Right lobe of liver (tissue), 6 donors: ENCODE data around the gene RPL15. TPM values are rescaled to one million over a fixed set of nuclear protein-coding genes. Genes with fewer than 3 reads are reported as not detected.

Experiments
- ATAC-seq, 4 donors: fragments of 200-7000 bp; cut with Tn5 transposase; one replicate each; pipeline ENCODE4 v1.9.1; 2020; ENCODE audit warnings: mild to moderate bottlenecking in 4 of 4, moderate library complexity in 4 of 4
- DNase-seq, 3 donors: peaks; one replicate each; pipeline ENCODE4 v3.0.0-alpha.2; 2020
- H3K27ac ChIP-seq, 3 donors: fragments of 200-600 bp; one replicate each; pipeline ENCODE4 v1.8.0; 2022
- H3K27me3 ChIP-seq, 2 donors: fragments of 200-600 bp; one replicate each; pipeline ENCODE4 v1.8.0; 2022
- H3K36me3 ChIP-seq, 4 donors: fragments of 200-600 bp; sonication (generic) in 1 of 4; one replicate each; pipeline versions ENCODE4 v1.5.1 to v1.8.0; 2017 to 2022; ENCODE audit warnings: control low read depth in 1 of 4
- H3K4me1 ChIP-seq, 4 donors: fragments of 200-600 bp; sonication (generic) in 1 of 4; one replicate each; pipeline versions ENCODE4 v1.5.1 to v1.8.0; 2017 to 2022; ENCODE audit warnings: control low read depth in 1 of 4
- H3K4me3 ChIP-seq, 3 donors: fragments of 200-600 bp; one replicate each; pipeline ENCODE4 v1.8.0; 2022
- H3K9me3 ChIP-seq, 4 donors: fragments of 200-600 bp; sonication (generic) in 1 of 4; one replicate each; pipeline versions ENCODE4 v1.5.1 to v1.8.0; 2017 to 2022; ENCODE audit warnings: control low read depth in 1 of 4
- POLR2A ChIP-seq: fragments of 450-650 bp; IDR thresholded peaks from one replicate; pipeline ENCODE4 v1.6.1; 2017; ENCODE audit warnings: antibody characterized with exemption, mild to moderate bottlenecking
- WGBS: methylation state at CpG from one replicate; pipeline ENCODE4 v1.1.6; 2018; ENCODE audit warnings: low coverage, low lambda C conversion rate; ENCODE audit not compliant: insufficient coverage; ENCODE audit errors: missing lambda C conversion rate; 5-methylcytosine and 5-hydroxymethylcytosine counted together
- intact Hi-C, 2 donors: fragments of 100-400 bp; cut with DNase I; formaldehyde crosslinking; loops; one replicate each; pipeline versions ENCODE4 v1.11.2 to v1.14.1; 2022
- total RNA-seq, 6 experiments: library from RNA; depleted of rRNA in 2 of 6; stranded (reverse); fragments of >200 nt in 2 of 6; fragmentation: NEBNext Ultra II Directional in 3 of 6; extraction: Animal tissue kit (Norgen Biotek cat#: 25700) in 3 of 6; gene quantifications; one replicate each; pipeline versions ENCODE4 v1.1.0 to v1.2.4, GENCODE V29; 2016 to 2023
- TF ChIP-seq, protein P1 (sequence below), 4 donors: fragments of 200-600 bp in 3 of 4; fragments of 450-650 bp in 1 of 4; IDR thresholded peaks; one replicate each; pipeline versions ENCODE4 v1.5.1 to v1.8.0; 2016 to 2022; ENCODE audit warnings: antibody characterized with exemption in 4 of 4, mild to moderate bottlenecking in 2 of 4
- donor health status: DM: no; HTN: yes; CAD: no.
- donor health status: DM: no; HTN: no; CAD: no.
- donor health status: DM: no; HTN: no; CAD: no.
- donor health status: DM: no; HTN: yes; CAD: no.
- donor health status: DM: no; HTN: yes; CAD: no.

RPL15 gene
- total RNA-seq, 6 experiments from 2014 or later = 572 to 932 (median 636) TPM

DNA sequence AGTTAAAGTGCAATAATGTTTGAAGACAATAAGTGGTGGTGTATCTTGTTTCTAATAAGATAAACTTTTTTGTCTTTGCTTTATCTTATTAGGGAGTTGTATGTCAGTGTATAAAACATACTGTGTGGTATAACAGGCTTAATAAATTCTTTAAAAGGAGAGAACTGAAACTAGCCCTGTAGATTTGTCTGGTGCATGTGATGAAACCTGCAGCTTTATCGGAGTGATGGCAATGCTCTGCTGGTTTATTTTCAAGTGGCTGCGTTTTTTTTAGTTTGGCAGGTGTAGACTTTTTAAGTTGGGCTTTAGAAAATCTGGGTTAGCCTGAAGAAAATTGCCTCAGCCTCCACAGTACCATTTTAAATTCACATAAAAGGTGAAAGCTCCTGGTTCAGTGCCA lies 2.7 kb downstream of the RPL15 start:
- H3K36me3 ChIP-seq = peaks cover 0 to 24% (median 12%) of the 10 kb centered on the region in 4 donors
- peaks cover 0 to 19% (median 7%) of the 10 kb centered on the region in 4 donors for H3K4me1 ChIP-seq
- no peak overlapping the region for H3K4me3 ChIP-seq
- 58% methylated on average over 2 of the region's 2 CpGs for WGBS
- ATAC-seq = no peak
- DNase-seq = no peak
- TF ChIP-seq, protein P1, sequence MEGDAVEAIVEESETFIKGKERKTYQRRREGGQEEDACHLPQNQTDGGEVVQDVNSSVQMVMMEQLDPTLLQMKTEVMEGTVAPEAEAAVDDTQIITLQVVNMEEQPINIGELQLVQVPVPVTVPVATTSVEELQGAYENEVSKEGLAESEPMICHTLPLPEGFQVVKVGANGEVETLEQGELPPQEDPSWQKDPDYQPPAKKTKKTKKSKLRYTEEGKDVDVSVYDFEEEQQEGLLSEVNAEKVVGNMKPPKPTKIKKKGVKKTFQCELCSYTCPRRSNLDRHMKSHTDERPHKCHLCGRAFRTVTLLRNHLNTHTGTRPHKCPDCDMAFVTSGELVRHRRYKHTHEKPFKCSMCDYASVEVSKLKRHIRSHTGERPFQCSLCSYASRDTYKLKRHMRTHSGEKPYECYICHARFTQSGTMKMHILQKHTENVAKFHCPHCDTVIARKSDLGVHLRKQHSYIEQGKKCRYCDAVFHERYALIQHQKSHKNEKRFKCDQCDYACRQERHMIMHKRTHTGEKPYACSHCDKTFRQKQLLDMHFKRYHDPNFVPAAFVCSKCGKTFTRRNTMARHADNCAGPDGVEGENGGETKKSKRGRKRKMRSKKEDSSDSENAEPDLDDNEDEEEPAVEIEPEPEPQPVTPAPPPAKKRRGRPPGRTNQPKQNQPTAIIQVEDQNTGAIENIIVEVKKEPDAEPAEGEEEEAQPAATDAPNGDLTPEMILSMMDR (IDR thresholded peaks at IDR 0.05) = no peak
- TF ChIP-seq POLR2A = no peak
- intact Hi-C loops = no loop called here
- no peak overlapping the region for H3K27ac ChIP-seq
- no peaks in the 10 kb centered on the region for H3K27me3 ChIP-seq
- no peaks in the 10 kb centered on the region for H3K9me3 ChIP-seq

DNA sequence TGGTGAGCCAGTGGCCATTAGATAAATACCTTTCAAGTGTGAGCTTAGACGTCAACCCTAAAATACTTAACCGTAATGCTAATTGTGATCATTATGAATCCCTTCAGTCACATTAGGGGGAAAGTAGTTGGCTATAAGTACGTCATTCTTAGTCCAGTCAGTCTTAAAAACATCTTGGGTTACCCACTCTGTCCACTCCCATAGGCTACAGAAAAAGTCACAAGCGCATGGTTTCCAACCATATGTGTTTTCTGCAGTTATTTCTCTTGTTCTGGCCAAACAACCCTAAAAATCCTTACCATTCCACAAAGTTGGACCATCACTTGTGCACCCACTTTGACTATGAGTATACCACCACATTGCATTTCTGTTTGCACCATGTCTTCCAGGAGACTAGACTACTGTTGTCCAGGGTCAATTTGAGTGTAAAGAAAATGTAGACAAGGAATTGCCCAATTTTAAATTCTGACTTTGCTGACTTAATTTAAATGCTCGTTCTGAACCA lies 3.3 kb downstream of the RPL15 start:
- no peak for TF ChIP-seq POLR2A
- TF ChIP-seq, protein P1 (IDR thresholded peaks at IDR 0.05) = no peak
- no peak for ATAC-seq
- no peaks in the 10 kb centered on the region for H3K9me3 ChIP-seq
- 84% methylated on average over 5 of the region's 5 CpGs for WGBS
- peaks cover 0 to 24% (median 12%) of the 10 kb centered on the region in 4 donors for H3K36me3 ChIP-seq
- no peak overlapping the region for H3K4me3 ChIP-seq
- DNase-seq = no peak
- H3K4me1 ChIP-seq = peaks cover 0 to 15% (median 6%) of the 10 kb centered on the region in 4 donors
- no peaks in the 10 kb centered on the region for H3K27me3 ChIP-seq
- intact Hi-C loops = no loop called here
- H3K27ac ChIP-seq = no peak overlapping the region

DNA sequence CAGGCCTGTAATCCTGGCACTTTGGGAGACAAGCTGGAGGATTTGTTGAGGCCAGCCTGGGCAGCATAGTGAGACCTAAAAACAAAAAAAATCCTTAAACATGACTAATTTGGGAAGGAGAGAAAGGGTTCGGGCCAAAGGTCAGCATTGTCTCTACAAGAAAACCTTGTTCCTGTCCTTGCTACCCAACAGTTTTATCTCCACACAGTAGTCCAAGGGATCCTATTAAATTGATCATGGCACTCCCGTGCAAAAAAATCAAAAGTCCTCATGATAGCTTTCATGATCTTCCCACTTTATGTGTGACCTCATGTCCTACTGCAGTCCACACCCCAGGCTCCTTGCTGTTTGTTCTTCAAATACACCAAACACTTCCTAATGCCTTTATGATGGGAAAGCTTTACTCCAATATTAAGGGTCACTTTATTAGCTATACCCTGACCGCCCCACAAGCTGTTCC lies 4.2 kb downstream of the RPL15 start:
- H3K27me3 ChIP-seq = no peaks in the 10 kb centered on the region
- no peak for TF ChIP-seq POLR2A
- TF ChIP-seq, protein P1 (IDR thresholded peaks at IDR 0.05) = no peak
- H3K4me3 ChIP-seq = no peak overlapping the region
- intact Hi-C loops = no loop called here
- no peaks in the 10 kb centered on the region for H3K9me3 ChIP-seq
- WGBS = 96% methylated on average over 2 of the region's 3 CpGs
- ATAC-seq (no peak), DNase-seq (no peak)
- H3K27ac ChIP-seq = no peak overlapping the region
- H3K4me1 ChIP-seq = peaks cover 0 to 10% (median 5%) of the 10 kb centered on the region in 4 donors
- peaks cover 0 to 24% (median 12%) of the 10 kb centered on the region in 4 donors for H3K36me3 ChIP-seq

DNA sequence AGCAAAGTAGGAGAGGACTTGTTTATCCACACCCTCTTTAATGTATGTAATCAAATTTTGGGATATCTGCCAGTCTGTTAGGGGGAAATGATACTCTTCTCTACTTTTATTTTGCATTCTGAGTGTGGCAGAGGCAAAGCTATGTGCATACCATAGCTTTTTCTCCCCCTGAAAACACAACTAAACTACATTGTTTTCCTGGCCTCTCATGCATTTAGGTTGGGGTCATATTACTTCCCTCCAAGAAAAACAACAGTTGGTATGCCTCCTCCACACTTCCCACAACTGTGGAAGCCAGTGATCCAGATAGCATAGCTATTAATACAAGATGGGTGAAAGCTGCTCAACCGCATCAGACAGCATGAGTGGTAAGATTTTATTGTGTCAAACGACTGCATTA lies 6.9 kb downstream of the RPL15 start:
- H3K27ac ChIP-seq = no peak overlapping the region
- H3K27me3 ChIP-seq = no peaks in the 10 kb centered on the region
- DNase-seq = no peak
- H3K4me1 ChIP-seq = peaks cover 0 to 8% (median under 1%) of the 10 kb centered on the region in 4 donors
- H3K36me3 ChIP-seq = peaks cover 0 to 16% (median 8%) of the 10 kb centered on the region in 4 donors
- WGBS = 94% methylated on average over 2 of the region's 2 CpGs
- no peak for TF ChIP-seq POLR2A
- TF ChIP-seq, protein P1 (IDR thresholded peaks at IDR 0.05) = no peak
- no peak overlapping the region for H3K4me3 ChIP-seq
- no peaks in the 10 kb centered on the region for H3K9me3 ChIP-seq
- ATAC-seq = no peak
- intact Hi-C loops = no loop called here
